Neural progenitor cell (in vitro differentiated cells): Measurements from ENCODE around the gene CFDP1. TPM values are rescaled to one million over a fixed set of nuclear protein-coding genes. Genes with fewer than 3 reads are reported as not detected.

Experiments
- DNase-seq: peaks from one replicate; pipeline ENCODE4 v3.0.0-alpha.2; 2016; ENCODE audit warnings: low spot score
- H2AFZ ChIP-seq: fragments of 200-600 bp; sonication (generic); replicated peaks from 2 replicates; pipeline ENCODE4 v1.6.1; 2016; ENCODE audit warnings: antibody characterized with exemption
- H3F3A ChIP-seq: fragments of 200-600 bp; sonication (generic); 2 replicates; pipeline ENCODE4 v1.6.1; 2016; ENCODE audit warnings: antibody characterized with exemption, low read depth
- H3K27ac ChIP-seq: fragments of 200-600 bp; sonication (generic); 2 replicates; pipeline ENCODE4 v1.5.1; 2016; ENCODE audit warnings: mild to moderate bottlenecking
- H3K27me3 ChIP-seq: fragments of 200-600 bp; sonication (generic); 2 replicates; pipeline ENCODE4 v1.6.1; 2016; ENCODE audit warnings: mild to moderate bottlenecking, moderate library complexity
- H3K36me3 ChIP-seq: fragments of 200-600 bp; sonication (generic); 2 replicates; pipeline ENCODE4 v1.5.1; 2016
- H3K4me1 ChIP-seq: fragments of 200-600 bp; sonication (generic); 2 replicates; pipeline ENCODE4 v1.6.1; 2016; ENCODE audit warnings: mixed run types
- H3K4me2 ChIP-seq: fragments of 200-600 bp; sonication (generic); 2 replicates; pipeline ENCODE4 v1.6.1; 2016
- H3K4me3 ChIP-seq: fragments of 200-600 bp; sonication (generic); 2 replicates; pipeline ENCODE4 v1.5.1; 2016
- H3K79me2 ChIP-seq: fragments of 200-600 bp; sonication (generic); 2 replicates; pipeline ENCODE4 v1.6.1; 2016; ENCODE audit warnings: low read depth
- H3K9ac ChIP-seq: fragments of 200-600 bp; sonication (generic); 2 replicates; pipeline ENCODE4 v1.6.1; 2016
- H3K9me3 ChIP-seq: fragments of 200-600 bp; sonication (generic); 2 replicates; pipeline ENCODE4 v1.5.1; 2016; ENCODE audit warnings: low read depth
- H4K20me1 ChIP-seq: fragments of 200-600 bp; sonication (generic); 2 replicates; pipeline ENCODE4 v1.6.1; 2016; ENCODE audit warnings: low read depth
- H3K27ac Mint-ChIP-seq: 3 replicates; pipeline ENCODE4 v1.8.0; 2021; ENCODE audit warnings: mixed read lengths
- H3K27me3 Mint-ChIP-seq: 2 replicates; pipeline ENCODE4 v1.8.0; 2022; ENCODE audit warnings: low read depth, mild to moderate bottlenecking, inconsistent platforms, moderate library complexity, mixed read lengths; ENCODE audit not compliant: insufficient read depth
- H3K36me3 Mint-ChIP-seq: 3 replicates; pipeline ENCODE4 v1.8.0; 2021; ENCODE audit warnings: mixed read lengths
- H3K4me1 Mint-ChIP-seq: 3 replicates; pipeline ENCODE4 v1.8.0; 2021; ENCODE audit warnings: mixed read lengths
- H3K4me3 Mint-ChIP-seq: 3 replicates; pipeline ENCODE4 v1.8.0; 2021; ENCODE audit warnings: mild to moderate bottlenecking, moderate library complexity, mixed read lengths
- H3K9me3 Mint-ChIP-seq: 3 replicates; pipeline ENCODE4 v1.8.0; 2020; ENCODE audit warnings: mixed read lengths
- EZH2 ChIP-seq: fragments of 200-600 bp; sonication (generic); IDR thresholded peaks from 2 replicates; pipeline ENCODE4 v1.6.1; 2017; ENCODE audit warnings: antibody characterized with exemption, mild to moderate bottlenecking, moderate library complexity
- EZH2phosphoT487 ChIP-seq: fragments of 200-600 bp; sonication (generic); IDR thresholded peaks from 2 replicates; pipeline ENCODE4 v1.6.1; 2017; ENCODE audit warnings: antibody characterized with exemption
- total RNA-seq: library from RNA; depleted of rRNA; stranded (reverse); fragments of >200 nt; gene quantifications from 2 replicates; pipeline ENCODE4 v1.2.3, GENCODE V29; 2015; ENCODE audit warnings: low replicate concordance
- TF ChIP-seq, protein P1 (sequence below): fragments of 200-600 bp; sonication (generic); IDR thresholded peaks from 2 replicates; pipeline ENCODE4 v1.5.1; 2017; ENCODE audit warnings: antibody characterized with exemption, mild to moderate bottlenecking

CFDP1 gene
- total RNA-seq, 1 donor from 2014 or later: 159 TPM

DNA sequence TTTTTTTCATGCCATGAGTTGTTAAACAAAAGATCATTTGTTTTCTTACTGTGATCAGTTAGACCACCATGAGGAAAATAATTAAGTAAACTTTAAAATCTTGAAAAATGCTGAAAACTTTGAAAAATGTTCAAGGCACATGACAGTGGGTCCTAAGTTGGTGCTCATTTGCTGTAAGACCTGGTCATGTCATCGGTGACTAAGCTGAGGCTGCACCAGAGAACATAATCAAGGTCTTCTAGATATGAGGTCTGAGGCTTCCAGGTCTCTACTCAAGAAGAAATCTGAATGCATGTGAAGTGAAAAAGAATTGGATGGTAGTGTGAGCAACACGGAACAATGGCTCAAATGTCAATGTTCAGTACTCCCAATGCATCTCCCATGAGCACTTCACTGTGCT is 87.6 kb downstream of the CFDP1 start:
- Histone ChIP-seq H3F3A (peaks cover 4% of the 10 kb centered on the region), H3K27me3 (no peaks in the 10 kb centered on the region), H3K9ac (no peak overlapping the region), H3K9me3 (no peaks in the 10 kb centered on the region), H3K4me1 (peaks cover 7% of the 10 kb centered on the region), H4K20me1 (no peaks in the 10 kb centered on the region), H2AFZ (no peak overlapping the region), H3K36me3 (no peaks in the 10 kb centered on the region), H3K79me2 (no peaks in the 10 kb centered on the region), H3K27ac (no peak overlapping the region), H3K4me3 (no peak overlapping the region), H3K4me2 (no peak overlapping the region)
- no peak for DNase-seq
- Mint-ChIP-seq H3K27ac (no peak overlapping the region), H3K9me3 (no peaks in the 10 kb centered on the region), H3K4me3 (no peak overlapping the region), H3K36me3 (peaks cover 23% of the 10 kb centered on the region), H3K4me1 (peaks cover 21% of the 10 kb centered on the region), H3K27me3 (no peaks in the 10 kb centered on the region)
- TF ChIP-seq EZH2phosphoT487: no peak
- TF ChIP-seq, protein P1, sequence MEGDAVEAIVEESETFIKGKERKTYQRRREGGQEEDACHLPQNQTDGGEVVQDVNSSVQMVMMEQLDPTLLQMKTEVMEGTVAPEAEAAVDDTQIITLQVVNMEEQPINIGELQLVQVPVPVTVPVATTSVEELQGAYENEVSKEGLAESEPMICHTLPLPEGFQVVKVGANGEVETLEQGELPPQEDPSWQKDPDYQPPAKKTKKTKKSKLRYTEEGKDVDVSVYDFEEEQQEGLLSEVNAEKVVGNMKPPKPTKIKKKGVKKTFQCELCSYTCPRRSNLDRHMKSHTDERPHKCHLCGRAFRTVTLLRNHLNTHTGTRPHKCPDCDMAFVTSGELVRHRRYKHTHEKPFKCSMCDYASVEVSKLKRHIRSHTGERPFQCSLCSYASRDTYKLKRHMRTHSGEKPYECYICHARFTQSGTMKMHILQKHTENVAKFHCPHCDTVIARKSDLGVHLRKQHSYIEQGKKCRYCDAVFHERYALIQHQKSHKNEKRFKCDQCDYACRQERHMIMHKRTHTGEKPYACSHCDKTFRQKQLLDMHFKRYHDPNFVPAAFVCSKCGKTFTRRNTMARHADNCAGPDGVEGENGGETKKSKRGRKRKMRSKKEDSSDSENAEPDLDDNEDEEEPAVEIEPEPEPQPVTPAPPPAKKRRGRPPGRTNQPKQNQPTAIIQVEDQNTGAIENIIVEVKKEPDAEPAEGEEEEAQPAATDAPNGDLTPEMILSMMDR: no peak
- no peak for TF ChIP-seq EZH2

DNA sequence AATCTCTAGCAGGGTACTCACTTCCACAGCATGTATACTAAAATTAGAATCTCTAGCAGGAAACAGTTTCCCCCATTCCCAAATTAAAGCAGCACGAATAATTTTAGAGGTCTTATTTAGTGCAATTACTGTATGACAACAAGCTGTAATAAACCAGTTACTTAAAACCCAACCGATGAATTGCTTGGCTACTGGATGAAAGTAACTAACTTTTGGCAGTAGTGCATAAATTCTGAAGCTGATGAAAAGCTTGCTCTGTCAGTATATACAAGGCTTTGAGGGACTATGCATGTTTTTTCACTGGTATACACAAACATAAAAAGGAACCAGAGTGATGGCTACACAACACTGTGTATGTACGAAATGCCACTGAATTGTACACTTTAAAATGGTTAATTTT is 89.4 kb downstream of the CFDP1 start:
- Mint-ChIP-seq H3K9me3 (no peaks in the 10 kb centered on the region), H3K36me3 (peaks cover 27% of the 10 kb centered on the region), H3K4me3 (no peak overlapping the region), H3K27me3 (no peaks in the 10 kb centered on the region), H3K4me1 (peaks cover 21% of the 10 kb centered on the region), H3K27ac (no peak overlapping the region)
- H3K36me3 ChIP-seq: peaks cover 6% of the 10 kb centered on the region
- H3K9me3 ChIP-seq: no peaks in the 10 kb centered on the region
- peaks cover 4% of the 10 kb centered on the region for H3F3A ChIP-seq
- H2AFZ ChIP-seq: no peak overlapping the region
- no peaks in the 10 kb centered on the region for H4K20me1 ChIP-seq
- DNase-seq: no peak
- TF ChIP-seq, protein P1: no peak
- TF ChIP-seq EZH2phosphoT487: no peak
- TF ChIP-seq EZH2: no peak
- no peaks in the 10 kb centered on the region for H3K79me2 ChIP-seq
- H3K4me3 ChIP-seq: no peak overlapping the region
- H3K27me3 ChIP-seq: no peaks in the 10 kb centered on the region
- H3K4me1 ChIP-seq: peaks cover 10% of the 10 kb centered on the region
- no peak overlapping the region for H3K27ac ChIP-seq
- peak overlapping the region; percentile 36 for H3K9ac ChIP-seq
- no peak overlapping the region for H3K4me2 ChIP-seq

DNA sequence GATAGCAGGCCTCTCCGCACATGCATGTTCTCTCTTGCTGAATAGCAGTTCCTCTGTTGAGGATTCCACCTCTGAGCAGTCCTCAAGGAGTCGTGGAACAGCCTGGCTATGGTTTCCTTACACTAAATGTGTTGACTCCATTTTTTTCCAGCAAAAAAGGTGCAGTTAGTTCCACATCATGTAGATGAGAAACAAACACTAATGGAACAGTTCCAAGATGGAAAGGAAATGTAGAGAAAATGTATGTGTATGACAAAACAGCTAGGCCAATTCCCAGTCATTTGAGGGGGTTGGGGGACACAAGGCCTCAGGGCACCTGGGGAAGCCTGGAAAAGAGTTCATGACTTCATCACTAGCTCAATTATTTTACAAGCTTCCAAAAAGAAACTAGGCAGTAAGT is 90.0 kb downstream of the CFDP1 start:
- no peak overlapping the region for H3K4me3 ChIP-seq
- Mint-ChIP-seq H3K9me3 (no peaks in the 10 kb centered on the region), H3K36me3 (peaks cover 30% of the 10 kb centered on the region), H3K4me3 (no peak overlapping the region), H3K27ac (no peak overlapping the region), H3K4me1 (peaks cover 21% of the 10 kb centered on the region), H3K27me3 (no peaks in the 10 kb centered on the region)
- TF ChIP-seq EZH2 (no peak), EZH2phosphoT487 (no peak)
- TF ChIP-seq, protein P1: no peak
- no peak for DNase-seq
- no peaks in the 10 kb centered on the region for H3K79me2 ChIP-seq
- H3F3A ChIP-seq: peaks cover 4% of the 10 kb centered on the region
- no peak overlapping the region for H3K27ac ChIP-seq
- H3K4me2 ChIP-seq: no peak overlapping the region
- H3K9me3 ChIP-seq: no peaks in the 10 kb centered on the region
- no peaks in the 10 kb centered on the region for H4K20me1 ChIP-seq
- peaks cover 6% of the 10 kb centered on the region for H3K36me3 ChIP-seq
- peaks cover 10% of the 10 kb centered on the region for H3K4me1 ChIP-seq
- H3K27me3 ChIP-seq: no peaks in the 10 kb centered on the region
- H3K9ac ChIP-seq: peak overlapping the region; percentile 36
- no peak overlapping the region for H2AFZ ChIP-seq
